Measurements from ENCODE around the gene DRC1.

The DRC1 gene

GRCh38 chr2:26399771-26400376 is 1.8 kb upstream of the DRC1 start:
- 0 out of 2 replicates have a peak, but pooled peaks cover 3% of the 10 kb centered on the region for H3F3A ChIP-seq (ENCODE audit: insufficient read depth, low read length)
- H3K4me2 ChIP-seq (ENCODE audit: low read depth, low read length): no peak overlapping the region
- H3K36me3 ChIP-seq (replicated peaks; ENCODE audit: insufficient read depth, low read length): no peaks in the 10 kb centered on the region
- H2AFZ ChIP-seq (ENCODE audit: low read length): no peak overlapping the region
- no peaks in the 10 kb centered on the region for H3K9me3 ChIP-seq (replicated peaks; ENCODE audit: insufficient read depth, low read length)
- H3K27me3 ChIP-seq (replicated peaks; ENCODE audit: insufficient read depth, low read length): no peaks in the 10 kb centered on the region
- H3K9ac ChIP-seq (ENCODE audit: low read length): no peak overlapping the region
- H3K4me3 ChIP-seq (ENCODE audit: low read length): no peak overlapping the region
- H4K20me1 ChIP-seq (ENCODE audit: insufficient read depth, low read length): no peaks in the 10 kb centered on the region; the same call in 1 of the 2 replicates
- no peak overlapping the region for H3K27ac ChIP-seq (ENCODE audit: low read length)
- peaks cover 4% of the 10 kb centered on the region; the same call in 1 of the 2 replicates for H3K4me1 ChIP-seq (ENCODE audit: low read length)
- DNase-seq: no peak
- no peaks in the 10 kb centered on the region for H3K9me2 ChIP-seq (replicated peaks; ENCODE audit: insufficient read depth, low read length)
- H3K79me2 ChIP-seq (ENCODE audit: low read length): no peaks in the 10 kb centered on the region
- TF ChIP-seq EZH2phosphoT487 (IDR thresholded peaks at IDR 0.05; ENCODE audit: low read length): no peak
- no peak for TF ChIP-seq CTCF (IDR thresholded peaks at IDR 0.05; ENCODE audit: low read length)

DNA sequence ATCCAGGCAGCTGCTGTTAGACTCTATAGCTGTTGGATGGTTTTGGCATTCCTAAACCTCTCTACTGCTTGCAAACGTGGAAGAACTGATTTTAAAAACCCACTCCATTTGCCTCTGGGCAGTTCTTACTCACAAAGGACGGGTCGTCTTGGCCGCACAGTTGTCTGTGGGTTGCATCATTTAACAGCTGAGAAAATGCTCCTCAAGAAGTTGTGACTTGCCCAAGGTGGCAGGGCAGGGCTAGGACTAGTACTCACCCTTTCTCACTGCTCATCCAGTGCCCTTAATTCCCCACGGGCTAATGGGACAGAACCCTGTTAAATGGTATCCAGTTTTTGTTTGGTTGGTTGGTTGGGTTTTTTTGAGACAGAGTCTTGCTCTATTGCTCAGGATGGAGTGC is 997 bp upstream of the DRC1 start:
- Histone ChIP-seq H3F3A (ENCODE audit: insufficient read depth, low read length) (0 out of 2 replicates have a peak, but pooled peaks cover 3% of the 10 kb centered on the region), H3K36me3 (replicated peaks; ENCODE audit: insufficient read depth, low read length) (no peaks in the 10 kb centered on the region), H3K4me1 (ENCODE audit: low read length) (peaks cover 4% of the 10 kb centered on the region; the same call in 1 of the 2 replicates), H2AFZ (ENCODE audit: low read length) (no peak overlapping the region), H3K9me2 (replicated peaks; ENCODE audit: insufficient read depth, low read length) (no peaks in the 10 kb centered on the region), H3K4me3 (ENCODE audit: low read length) (no peak overlapping the region), H3K9ac (ENCODE audit: low read length) (no peak overlapping the region), H4K20me1 (ENCODE audit: insufficient read depth, low read length) (no peaks in the 10 kb centered on the region; the same call in 1 of the 2 replicates), H3K79me2 (ENCODE audit: low read length) (no peaks in the 10 kb centered on the region), H3K27ac (ENCODE audit: low read length) (no peak overlapping the region), H3K9me3 (replicated peaks; ENCODE audit: insufficient read depth, low read length) (no peaks in the 10 kb centered on the region), H3K4me2 (ENCODE audit: low read depth, low read length) (no peak overlapping the region), H3K27me3 (replicated peaks; ENCODE audit: insufficient read depth, low read length) (no peaks in the 10 kb centered on the region)
- DNase-seq: no peak
- TF ChIP-seq CTCF (IDR thresholded peaks at IDR 0.05; ENCODE audit: low read length) (no peak), EZH2 (optimal IDR thresholded peaks at IDR 0.05; ENCODE audit: low read depth, low read length) (no peak), EZH2phosphoT487 (IDR thresholded peaks at IDR 0.05; ENCODE audit: low read length) (no peak)

GRCh38 chr2:26407526-26407925 is 5.8 kb downstream of the DRC1 start:
- Histone ChIP-seq H3K79me2 (ENCODE audit: low read length) (no peaks in the 10 kb centered on the region), H3K9me3 (replicated peaks; ENCODE audit: insufficient read depth, low read length) (no peaks in the 10 kb centered on the region), H3K27ac (ENCODE audit: low read length) (no peak overlapping the region), H3F3A (ENCODE audit: insufficient read depth, low read length) (peaks cover 9% of the 10 kb centered on the region; the same call in 1 of the 2 replicates), H3K4me1 (ENCODE audit: low read length) (peaks cover 11% of the 10 kb centered on the region; the same call in 1 of the 2 replicates), H4K20me1 (ENCODE audit: insufficient read depth, low read length) (no peaks in the 10 kb centered on the region), H3K4me2 (ENCODE audit: low read depth, low read length) (no peak overlapping the region), H2AFZ (ENCODE audit: low read length) (no peak overlapping the region), H3K9ac (ENCODE audit: low read length) (no peak overlapping the region), H3K9me2 (replicated peaks; ENCODE audit: insufficient read depth, low read length) (no peaks in the 10 kb centered on the region), H3K27me3 (replicated peaks; ENCODE audit: insufficient read depth, low read length) (no peaks in the 10 kb centered on the region), H3K4me3 (ENCODE audit: low read length) (no peak overlapping the region), H3K36me3 (replicated peaks; ENCODE audit: insufficient read depth, low read length) (no peaks in the 10 kb centered on the region)
- DNase-seq: no peak
- no peak for TF ChIP-seq EZH2phosphoT487 (IDR thresholded peaks at IDR 0.05; ENCODE audit: low read length)
- TF ChIP-seq EZH2 (optimal IDR thresholded peaks at IDR 0.05; ENCODE audit: low read depth, low read length): no peak
- no peak for TF ChIP-seq CTCF (IDR thresholded peaks at IDR 0.05; ENCODE audit: low read length)
